ENCODE data around the gene TUT4.
"Not testable (repeated sequence)": the region's sequence is repeated elsewhere in the genome, so short reads cannot be mapped to it uniquely, and the experiment has no call there.

The TUT4 gene

DNA sequence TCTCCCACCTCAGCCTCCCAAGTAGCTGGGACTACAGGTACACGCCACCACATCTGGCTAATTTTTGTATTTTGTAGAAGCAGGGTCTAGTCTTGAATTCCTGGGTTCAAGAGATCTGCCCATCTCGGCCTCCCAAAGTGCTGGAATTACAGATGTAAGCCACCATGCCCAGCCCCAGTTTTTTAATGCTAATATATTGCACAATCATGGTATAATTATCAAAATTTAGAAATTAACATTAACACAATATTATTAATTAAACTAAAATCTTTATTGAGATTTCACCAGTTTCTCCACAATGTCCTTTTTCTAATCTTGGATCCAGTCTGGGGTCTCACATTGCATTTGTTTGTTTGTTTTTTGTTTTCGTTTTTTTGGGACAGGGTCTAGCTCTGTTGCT is 27.4 kb upstream of the TUT4 start:
- H3K4me3 Mint-ChIP-seq = no peak overlapping the region
- ATAC-seq (no peak), DNase-seq (no peak)
- H3K4me1 Mint-ChIP-seq = peaks cover 7% of the 10 kb centered on the region
- H3K9me3 Mint-ChIP-seq = peaks cover 0 to 7% of the 10 kb centered on the region in 2 donors
- no peak overlapping the region for H3K27ac Mint-ChIP-seq
- H3K27me3 Mint-ChIP-seq = no peaks in the 10 kb centered on the region

DNA sequence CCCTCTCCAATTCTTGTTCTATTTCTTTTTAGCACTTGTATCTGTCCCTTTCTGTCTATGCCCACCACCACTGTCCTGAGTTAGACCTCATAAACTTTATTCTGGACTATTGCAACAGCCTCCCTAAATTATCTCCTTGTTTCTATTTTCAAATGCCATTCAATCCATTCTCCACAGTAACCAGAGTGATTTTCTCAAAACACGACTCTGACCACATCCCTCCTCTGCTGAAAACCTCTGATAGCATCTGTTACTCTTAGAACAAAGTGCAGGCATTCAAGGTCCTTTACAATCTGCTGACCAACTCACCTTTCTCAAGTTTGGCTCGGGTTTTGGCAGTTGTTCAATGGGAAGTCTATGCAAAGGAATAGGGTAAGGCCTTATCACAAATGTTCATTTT is 26.5 kb upstream of the TUT4 start:
- H3K4me3 Mint-ChIP-seq = no peak overlapping the region
- ATAC-seq (no peak), DNase-seq (no peak)
- H3K9me3 Mint-ChIP-seq = peaks cover 0 to 7% of the 10 kb centered on the region in 2 donors
- peaks cover 13% of the 10 kb centered on the region for H3K4me1 Mint-ChIP-seq
- no peaks in the 10 kb centered on the region for H3K27me3 Mint-ChIP-seq
- no peak overlapping the region for H3K27ac Mint-ChIP-seq

DNA sequence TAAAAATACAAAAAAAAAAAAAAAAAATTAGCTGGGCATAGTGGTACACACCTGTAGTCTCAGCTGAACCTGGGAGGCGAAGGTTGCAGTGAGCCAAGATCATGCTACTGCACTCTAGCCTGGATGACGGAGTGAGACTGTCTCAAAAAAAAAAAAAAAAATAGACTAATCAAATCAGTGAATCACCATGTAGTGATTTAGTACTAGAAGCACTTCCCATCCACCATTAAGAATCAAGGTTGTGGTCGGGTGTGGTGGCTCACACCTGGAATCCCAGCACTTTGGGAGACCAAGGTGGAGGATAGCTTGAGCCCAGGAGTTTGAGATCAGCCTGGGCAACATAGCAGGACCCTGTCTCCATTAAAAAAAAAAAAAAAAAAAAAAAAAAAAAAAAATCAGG is 25.2 kb upstream of the TUT4 start:
- H3K27ac Mint-ChIP-seq, H3K9me3 Mint-ChIP-seq, H3K4me3 Mint-ChIP-seq, H3K27me3 Mint-ChIP-seq, DNase-seq, ATAC-seq: not testable (repeated sequence)
- H3K4me1 Mint-ChIP-seq = peaks cover 17% of the 10 kb centered on the region

DNA sequence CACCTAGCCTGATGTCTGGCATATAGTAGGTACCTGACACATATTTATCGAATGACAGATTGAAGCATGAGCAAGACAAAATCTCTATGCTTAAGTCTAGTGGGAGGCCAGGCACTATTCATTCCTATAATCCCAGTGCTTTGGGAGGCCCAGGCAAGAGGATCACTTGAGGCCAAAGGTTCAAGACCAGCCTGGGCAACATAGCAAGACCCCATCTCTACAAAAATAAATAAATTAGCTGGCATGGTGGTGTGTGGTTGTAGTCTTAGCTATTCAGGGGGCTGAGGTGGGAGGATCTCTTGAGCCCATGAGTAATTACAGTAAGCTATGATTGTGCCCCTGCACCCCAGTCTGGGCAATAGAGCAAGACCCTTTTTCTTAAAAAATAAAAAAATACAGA is 23.2 kb upstream of the TUT4 start:
- Mint-ChIP-seq H3K4me3 (no peak overlapping the region), H3K9me3 (peaks cover 0 to 7% of the 10 kb centered on the region in 2 donors), H3K27ac (no peak overlapping the region), H3K4me1 (peaks cover 23% of the 10 kb centered on the region), H3K27me3 (no peaks in the 10 kb centered on the region)
- DNase-seq = no peak
- ATAC-seq = no peak

DNA sequence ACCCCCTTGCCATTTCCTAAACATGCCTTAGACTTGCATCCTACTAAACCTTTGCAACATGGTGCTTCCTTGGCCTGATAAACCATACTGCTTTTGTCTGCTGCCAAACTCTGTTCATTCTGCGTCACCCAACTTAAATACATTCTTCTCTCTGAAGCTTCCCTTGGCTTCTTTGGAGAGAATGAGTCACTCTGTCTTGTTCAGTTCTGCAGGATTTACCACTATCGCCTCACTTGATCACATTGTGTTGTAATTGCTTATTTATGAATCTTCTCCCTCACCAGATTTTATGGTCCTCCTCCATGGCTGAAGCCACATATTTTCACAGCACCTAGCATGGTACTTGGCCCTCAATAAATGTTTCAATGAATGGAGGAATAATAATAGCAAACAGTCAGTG is 21.7 kb upstream of the TUT4 start:
- Mint-ChIP-seq H3K27ac (peak overlapping the region in 1 of 2 donors; percentile 16), H3K27me3 (no peaks in the 10 kb centered on the region), H3K4me3 (no peak overlapping the region), H3K9me3 (peaks cover 0 to 7% of the 10 kb centered on the region in 2 donors), H3K4me1 (peaks cover 26% of the 10 kb centered on the region)
- ATAC-seq (no peak), DNase-seq (no peak)

DNA sequence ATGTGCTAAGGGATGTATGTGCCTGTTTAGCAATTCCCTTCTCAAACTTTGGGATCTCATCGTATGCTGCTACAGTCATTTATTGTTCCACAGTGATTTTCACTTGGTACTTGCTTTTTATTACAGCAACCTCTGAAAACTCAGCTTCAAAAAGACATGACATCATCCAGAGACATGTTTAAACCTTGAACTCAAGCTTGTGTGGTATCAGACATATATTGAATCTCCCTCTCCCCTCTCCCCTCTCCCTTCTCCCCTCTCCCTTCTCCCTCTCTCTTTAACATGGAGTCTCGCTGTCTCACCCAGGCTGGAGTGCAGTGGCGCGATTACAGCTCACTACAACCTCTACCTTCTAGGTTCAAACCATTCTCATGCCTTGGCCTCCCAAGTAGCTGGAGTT is 19.5 kb upstream of the TUT4 start:
- DNase-seq (no peak), ATAC-seq (no peak)
- H3K4me1 Mint-ChIP-seq = peaks cover 34% of the 10 kb centered on the region
- H3K9me3 Mint-ChIP-seq = no peaks in the 10 kb centered on the region
- H3K4me3 Mint-ChIP-seq = no peak overlapping the region
- no peak overlapping the region for H3K27ac Mint-ChIP-seq
- no peaks in the 10 kb centered on the region for H3K27me3 Mint-ChIP-seq

DNA sequence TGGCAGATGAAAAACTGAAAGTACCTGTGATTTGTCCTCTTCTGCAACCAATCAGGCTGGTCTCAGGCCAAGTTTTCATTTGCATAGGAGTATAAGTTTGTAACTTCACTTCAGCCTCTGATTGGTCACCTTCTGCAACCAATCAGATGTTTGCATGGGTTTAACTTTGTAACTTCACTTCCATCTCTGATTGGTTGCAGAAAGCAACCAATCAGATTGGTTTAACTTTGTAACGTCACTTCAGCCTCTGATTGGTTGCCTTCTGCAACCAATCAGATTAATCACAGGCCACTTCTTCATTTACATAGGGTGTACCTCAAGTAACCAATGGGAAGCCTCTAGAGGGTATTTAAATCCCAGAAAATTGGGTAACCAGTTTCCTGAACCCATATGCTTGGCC is 18.9 kb upstream of the TUT4 start:
- Mint-ChIP-seq H3K4me3 (no peak overlapping the region), H3K9me3 (no peaks in the 10 kb centered on the region), H3K4me1 (peaks cover 34% of the 10 kb centered on the region), H3K27ac (no peak overlapping the region), H3K27me3 (no peaks in the 10 kb centered on the region)
- peak in 1 of 2 donors; percentile 13 for DNase-seq
- peak; percentile 35 for ATAC-seq

DNA sequence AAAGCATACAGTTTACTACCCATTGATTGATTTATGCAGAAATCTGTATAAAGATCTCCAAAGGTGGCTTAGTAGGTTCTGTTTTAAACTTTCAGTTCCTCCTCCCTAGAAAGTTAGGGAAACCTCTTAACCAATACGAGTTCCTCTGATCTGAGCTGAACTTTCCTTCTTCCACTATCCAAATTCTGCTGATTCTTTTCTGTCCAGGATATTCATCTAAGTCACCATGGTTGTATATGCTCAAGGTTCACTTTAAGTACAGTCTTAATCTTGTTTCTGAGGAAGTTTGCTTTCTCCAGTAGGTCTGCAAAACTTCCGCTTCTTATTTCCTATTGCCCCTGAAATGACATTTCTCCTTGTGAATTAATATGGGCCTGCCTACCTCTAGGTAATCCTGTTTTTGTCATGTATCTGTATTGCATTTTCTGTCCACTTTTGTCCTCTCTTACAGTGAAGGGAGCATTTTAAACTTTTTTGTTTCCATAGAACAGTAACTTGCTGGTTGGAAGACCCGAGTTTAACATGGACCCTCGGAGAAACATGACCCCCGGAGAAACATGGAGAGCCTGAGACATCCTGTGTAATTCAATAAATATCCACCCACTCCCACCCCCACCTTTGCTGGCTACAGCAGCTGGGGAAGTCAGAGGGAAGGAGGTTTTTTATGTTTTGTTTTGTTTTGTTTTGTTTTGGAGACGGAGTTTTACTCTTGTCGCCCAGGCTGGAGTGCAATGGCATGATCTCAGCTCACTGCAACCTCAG is 16.7 kb upstream of the TUT4 start:
- no peak for DNase-seq
- Mint-ChIP-seq H3K27ac (peak overlapping the region in 1 of 2 donors; percentile 3), H3K27me3 (no peaks in the 10 kb centered on the region), H3K4me3 (peak overlapping the region in 1 of 2 donors; percentile 16), H3K9me3 (no peaks in the 10 kb centered on the region), H3K4me1 (peaks cover 31% of the 10 kb centered on the region)
- no peak for ATAC-seq

DNA sequence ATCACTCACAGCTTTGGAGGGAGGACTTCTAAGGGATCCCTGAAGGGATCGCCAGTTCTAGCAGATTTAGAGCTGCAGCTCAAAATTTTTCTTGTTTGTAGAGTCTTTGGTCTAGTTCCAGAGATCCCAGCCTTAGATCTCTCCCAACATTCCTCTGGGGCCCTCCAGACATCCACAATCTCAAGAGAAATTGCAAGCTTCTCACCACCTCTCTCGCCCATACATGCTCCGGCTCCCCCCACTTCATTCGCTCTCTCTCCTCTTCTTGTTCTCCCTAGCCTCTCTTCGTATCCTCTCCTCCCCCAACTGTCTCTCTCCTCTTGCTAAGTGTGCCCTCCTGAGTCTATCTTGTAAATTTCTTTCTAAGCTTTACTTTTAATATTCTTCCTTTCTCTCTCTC is 15.1 kb upstream of the TUT4 start:
- Mint-ChIP-seq H3K9me3 (no peaks in the 10 kb centered on the region), H3K27ac (no peak overlapping the region), H3K27me3 (no peaks in the 10 kb centered on the region), H3K4me3 (no peak overlapping the region), H3K4me1 (peaks cover 23% of the 10 kb centered on the region)
- ATAC-seq (peak; percentile 59), DNase-seq (no peak)

DNA sequence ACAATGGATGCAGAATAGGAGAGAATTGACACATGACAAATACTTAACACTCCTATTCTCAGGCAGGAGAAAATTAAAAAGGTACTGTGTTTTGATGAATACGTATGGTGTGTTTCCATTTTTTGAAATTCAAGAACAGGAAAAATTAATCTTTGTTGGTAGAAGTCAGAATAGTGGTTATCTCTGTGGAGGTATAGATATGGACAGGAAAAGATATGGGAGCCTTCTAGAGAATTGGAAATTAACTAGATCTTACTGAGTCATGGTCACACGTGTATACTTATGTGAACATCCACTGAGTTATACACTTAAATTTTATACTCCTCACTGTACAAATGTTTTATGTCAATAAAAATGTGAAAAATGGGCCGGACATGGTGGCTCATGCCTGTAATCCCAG is 9.9 kb upstream of the TUT4 start:
- H3K9me3 Mint-ChIP-seq = no peaks in the 10 kb centered on the region
- H3K27me3 Mint-ChIP-seq = no peaks in the 10 kb centered on the region
- ATAC-seq = no peak
- H3K4me3 Mint-ChIP-seq = no peak overlapping the region
- DNase-seq = no peak
- no peak overlapping the region for H3K27ac Mint-ChIP-seq
- peaks cover 1% of the 10 kb centered on the region for H3K4me1 Mint-ChIP-seq

DNA sequence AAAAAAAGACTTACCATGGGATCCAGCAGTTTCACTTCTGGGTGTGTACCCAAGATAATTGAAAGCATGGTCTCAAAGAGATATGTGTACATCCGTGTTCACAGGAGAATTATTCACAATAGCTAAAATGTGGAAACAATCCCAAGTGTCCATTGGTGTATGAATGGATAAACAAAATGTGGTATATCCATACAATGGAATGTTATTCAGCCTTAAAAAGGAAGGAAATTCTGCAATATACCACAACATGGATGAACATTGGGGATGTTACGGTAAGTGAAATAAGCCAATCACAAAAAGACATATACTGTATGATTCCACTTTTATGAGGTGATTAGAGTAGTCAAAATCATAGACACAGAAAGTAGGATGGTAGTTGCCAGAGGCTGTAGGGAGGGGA is 7.0 kb upstream of the TUT4 start:
- ATAC-seq = no peak
- Mint-ChIP-seq H3K4me1 (no peaks in the 10 kb centered on the region), H3K9me3 (no peaks in the 10 kb centered on the region), H3K27ac (no peak overlapping the region), H3K4me3 (no peak overlapping the region), H3K27me3 (no peaks in the 10 kb centered on the region)
- DNase-seq = no peak

DNA sequence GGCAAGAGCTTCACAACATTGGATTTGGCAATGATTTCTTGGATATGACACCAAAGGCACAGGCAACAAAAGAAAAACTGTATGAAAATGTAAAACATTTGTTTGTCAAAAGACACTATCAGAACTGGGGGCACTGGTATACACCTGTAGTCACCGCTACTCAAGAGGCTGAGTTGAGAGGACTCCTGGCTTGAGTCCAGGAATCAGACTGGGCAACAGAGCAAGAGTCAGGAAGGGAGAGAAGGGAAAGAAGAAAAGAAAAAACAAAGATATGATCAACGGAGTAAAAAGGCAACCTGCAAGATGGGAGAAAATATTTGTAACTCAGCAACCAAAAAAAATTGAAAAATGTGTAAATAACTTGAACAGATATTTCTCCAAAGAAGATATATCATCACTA is 6.0 kb upstream of the TUT4 start:
- H3K27ac Mint-ChIP-seq = no peak overlapping the region
- H3K9me3 Mint-ChIP-seq = no peaks in the 10 kb centered on the region
- H3K27me3 Mint-ChIP-seq = no peaks in the 10 kb centered on the region
- no peak for DNase-seq
- ATAC-seq = no peak
- H3K4me1 Mint-ChIP-seq = peaks cover 7% of the 10 kb centered on the region
- no peak overlapping the region for H3K4me3 Mint-ChIP-seq

DNA sequence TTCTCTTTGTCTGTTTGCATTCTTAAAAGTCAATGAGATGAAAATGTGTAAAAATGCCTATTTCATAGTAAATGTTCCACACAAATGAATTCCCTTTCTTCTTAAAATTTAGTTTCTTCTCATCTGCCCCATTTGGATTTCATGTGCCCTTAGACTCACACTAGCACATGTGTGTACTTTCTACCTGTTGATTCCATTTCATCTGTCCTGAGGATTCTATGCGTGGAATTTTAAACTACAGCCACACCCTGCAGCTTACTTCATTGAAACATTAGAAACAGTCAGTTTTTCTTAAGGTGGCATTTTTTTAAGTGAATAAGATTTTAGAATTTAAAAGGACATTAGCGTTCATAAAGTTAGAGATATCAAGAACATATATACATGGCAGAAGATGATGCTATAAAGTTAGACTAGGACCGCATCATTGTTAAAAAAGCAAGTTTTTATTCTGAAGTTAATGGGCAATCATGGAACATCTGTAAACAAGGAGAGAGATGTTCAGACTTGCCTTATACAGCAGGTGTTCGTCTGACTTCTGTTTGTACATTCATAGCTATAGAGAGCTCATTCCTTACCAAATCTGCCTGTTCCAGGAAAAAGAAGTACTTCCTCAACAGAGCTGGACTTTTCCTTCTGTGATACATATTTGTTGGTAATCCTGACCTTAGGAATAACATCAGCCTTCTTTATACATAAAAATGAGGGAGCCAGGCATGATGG is 3.9 kb upstream of the TUT4 start:
- Mint-ChIP-seq H3K27ac (peak overlapping the region in 1 of 2 donors; percentile 49), H3K4me1 (peaks cover 10% of the 10 kb centered on the region), H3K4me3 (no peak overlapping the region), H3K27me3 (no peaks in the 10 kb centered on the region), H3K9me3 (no peaks in the 10 kb centered on the region)
- DNase-seq = no peak
- ATAC-seq = no peak

DNA sequence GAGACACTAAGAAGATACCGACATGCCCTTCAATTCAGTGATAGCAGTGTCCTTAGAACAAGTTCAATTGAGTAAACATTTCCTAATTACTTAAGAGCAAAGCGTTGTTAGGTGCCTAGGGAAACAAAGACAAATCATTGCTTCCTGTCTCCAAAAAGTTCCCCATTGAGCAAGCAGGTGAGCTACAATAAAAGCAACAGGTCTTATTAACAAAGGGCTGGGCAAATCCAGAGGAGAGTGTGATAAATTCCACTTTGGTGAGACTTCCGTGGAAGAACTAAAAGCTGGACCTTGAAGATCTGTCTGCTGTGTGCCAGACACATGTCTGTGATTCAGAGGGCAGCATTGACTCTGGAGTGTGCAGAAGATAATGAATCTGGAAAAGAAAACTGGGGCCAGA is 1.9 kb upstream of the TUT4 start:
- ATAC-seq (no peak), DNase-seq (no peak)
- peak overlapping the region in 1 of 2 donors; percentile 11 for H3K4me3 Mint-ChIP-seq
- no peaks in the 10 kb centered on the region for H3K9me3 Mint-ChIP-seq
- H3K27ac Mint-ChIP-seq = no peak overlapping the region
- no peaks in the 10 kb centered on the region for H3K27me3 Mint-ChIP-seq
- peaks cover 21% of the 10 kb centered on the region for H3K4me1 Mint-ChIP-seq

DNA sequence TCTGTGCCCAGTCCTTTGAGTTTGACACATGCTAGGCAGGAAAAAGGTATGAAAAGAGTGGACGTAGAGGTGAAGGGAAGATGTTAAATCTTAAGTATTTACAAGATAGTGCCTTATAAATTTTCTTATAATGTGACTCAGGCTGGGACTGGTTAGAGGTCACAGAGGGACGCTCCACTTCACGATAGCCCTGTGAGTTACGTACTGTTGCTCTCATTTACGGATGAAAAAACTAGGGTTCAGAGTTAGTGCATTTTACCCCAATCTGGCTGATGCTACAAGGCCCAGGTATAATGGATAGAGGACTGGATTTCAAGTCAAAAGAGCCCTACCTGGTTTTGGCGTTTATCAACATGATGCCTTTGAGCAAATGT is 1.4 kb upstream of the TUT4 start:
- Mint-ChIP-seq H3K4me3 (peak overlapping the region in 1 of 2 donors; percentile 64), H3K4me1 (peaks cover 26% of the 10 kb centered on the region), H3K9me3 (no peaks in the 10 kb centered on the region), H3K27ac (peak overlapping the region in 1 of 2 donors; percentile 40), H3K27me3 (no peaks in the 10 kb centered on the region)
- ATAC-seq (no peak), DNase-seq (no peak)

DNA sequence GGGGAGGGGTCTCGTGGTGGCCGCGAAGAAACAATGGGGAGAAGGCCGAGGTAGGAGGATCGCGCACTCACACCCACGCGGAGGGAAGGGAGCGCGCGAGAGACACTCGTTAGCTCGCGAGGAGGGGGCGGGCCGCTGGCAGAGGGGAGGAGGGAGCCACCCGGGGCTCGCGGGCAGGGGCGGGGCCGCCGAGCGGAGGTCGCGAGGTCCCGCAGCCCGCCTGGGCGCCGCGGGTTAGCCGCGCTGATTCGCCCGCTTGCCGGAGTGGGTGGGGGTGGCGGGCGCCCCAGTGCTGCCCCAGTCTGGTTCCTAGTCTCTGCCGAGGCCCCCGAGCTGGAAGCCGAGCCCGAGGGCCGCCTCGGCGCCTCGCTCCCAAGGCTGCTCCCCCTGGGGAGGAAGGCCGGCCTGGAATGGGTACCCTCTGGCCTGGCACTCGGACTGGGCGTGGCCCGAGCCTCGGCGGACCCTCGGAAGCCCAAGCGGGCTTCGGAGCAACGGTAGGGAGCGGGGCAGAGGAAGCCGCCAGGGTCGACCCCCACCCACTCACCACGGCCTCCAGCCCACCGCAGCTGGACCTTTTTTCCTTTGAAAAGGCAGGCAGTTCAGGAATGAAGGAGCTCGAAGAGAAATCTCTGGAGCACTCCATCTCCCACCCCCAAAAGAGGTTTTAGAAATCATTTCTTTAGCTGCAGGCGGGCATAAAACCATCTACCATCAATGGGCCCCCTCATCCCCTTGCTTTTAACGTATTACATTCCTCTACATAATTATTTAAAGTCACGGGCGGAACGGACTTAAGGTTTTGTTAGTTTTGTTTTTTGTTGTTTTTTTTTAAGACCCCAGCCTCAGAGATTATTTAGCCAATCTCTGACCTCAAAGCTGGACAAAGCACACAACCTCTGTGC is 722 bp upstream of the TUT4 start:
- ATAC-seq (peak; percentile 85), DNase-seq (peak; percentile 92 to 93)
- H3K9me3 Mint-ChIP-seq = no peaks in the 10 kb centered on the region
- H3K27me3 Mint-ChIP-seq = no peaks in the 10 kb centered on the region
- peak overlapping the region; percentile 74 to 91 for H3K27ac Mint-ChIP-seq
- peaks cover 32% of the 10 kb centered on the region for H3K4me1 Mint-ChIP-seq
- peak overlapping the region in 1 of 2 donors; percentile 64 for H3K4me3 Mint-ChIP-seq
